ENCODE results near the gene ETV6.
"Not testable (repeated sequence)": the region's sequence is repeated elsewhere in the genome, so short reads cannot be mapped to it uniquely, and the experiment has no call there.

The ETV6 gene

DNA sequence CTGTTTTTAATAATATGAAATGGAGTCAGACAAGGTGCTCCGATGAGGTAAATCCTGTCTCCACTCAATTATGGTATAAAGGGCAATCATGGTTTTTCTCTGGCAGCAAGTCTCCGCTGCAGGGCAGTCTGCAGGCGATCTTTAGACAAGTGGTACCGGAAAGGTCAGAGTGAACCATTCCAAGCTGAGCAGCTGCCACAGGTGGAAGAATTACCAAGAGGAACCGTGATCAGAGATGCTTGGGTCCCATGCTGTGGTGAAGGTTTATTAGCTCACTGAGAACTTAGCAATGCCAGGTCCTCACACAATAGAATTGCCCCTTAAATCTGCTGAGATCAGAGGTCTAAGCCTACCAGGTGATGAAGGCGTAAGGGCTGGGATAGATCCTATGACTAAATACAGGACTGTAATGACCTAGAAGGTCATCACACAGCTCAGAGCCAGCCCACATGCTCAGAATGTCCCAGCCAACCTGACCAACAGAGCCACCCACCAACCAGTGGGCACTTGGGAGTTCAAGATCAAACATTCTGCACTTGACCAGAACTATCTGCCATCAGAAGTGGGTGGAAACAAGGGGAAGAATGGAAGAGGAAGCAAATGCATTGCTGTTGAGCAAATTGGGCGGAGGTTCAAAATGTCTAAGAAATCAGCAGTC, 246.1 kb downstream of the ETV6 start:
- Histone ChIP-seq H3K4me2 (ENCODE audit: low read length) (no peak overlapping the region), H3K4me3 (ENCODE audit: low read length) (no peak overlapping the region), H3K9ac (ENCODE audit: low read depth, low read length) (no peak overlapping the region), H3K4me1 (ENCODE audit: control insufficient read depth, insufficient read depth, low read length) (no peaks in the 10 kb centered on the region), H3K36me3 (ENCODE audit: insufficient read depth, low read length) (peaks cover 3% of the 10 kb centered on the region), H3K9me3 (replicated peaks; ENCODE audit: low read length) (no peaks in the 10 kb centered on the region), H3K27me3 (ENCODE audit: control insufficient read depth, insufficient read depth, low read length) (no peaks in the 10 kb centered on the region)

- Histone ChIP-seq H3K4me2 (ENCODE audit: low read length) (no peak overlapping the region), H3K9me3 (replicated peaks; ENCODE audit: low read length) (no peaks in the 10 kb centered on the region), H3K36me3 (ENCODE audit: insufficient read depth, low read length) (peaks cover 3% of the 10 kb centered on the region), H3K27me3 (ENCODE audit: control insufficient read depth, insufficient read depth, low read length) (no peaks in the 10 kb centered on the region), H3K4me1 (ENCODE audit: control insufficient read depth, insufficient read depth, low read length) (no peaks in the 10 kb centered on the region), H3K9ac (ENCODE audit: low read depth, low read length) (no peak overlapping the region), H3K4me3 (ENCODE audit: low read length) (no peak overlapping the region)
Measured at GRCh38 chr12:11896417-11896929, 247.0 kb downstream of the ETV6 start.

- Histone ChIP-seq H3K9ac (ENCODE audit: low read depth, low read length) (no peak overlapping the region), H3K9me3 (replicated peaks; ENCODE audit: low read length) (no peaks in the 10 kb centered on the region), H3K4me2 (ENCODE audit: low read length) (no peak overlapping the region), H3K4me1 (ENCODE audit: control insufficient read depth, insufficient read depth, low read length) (no peaks in the 10 kb centered on the region), H3K36me3 (ENCODE audit: insufficient read depth, low read length) (peaks cover under 1% of the 10 kb centered on the region), H3K27me3 (ENCODE audit: control insufficient read depth, insufficient read depth, low read length) (no peaks in the 10 kb centered on the region), H3K4me3 (ENCODE audit: low read length) (no peak overlapping the region)
Measured at GRCh38 chr12:11897923-11898322, 248.4 kb downstream of the ETV6 start.

GRCh38 chr12:11901701-11902524, 252.4 kb downstream of the ETV6 start:
- Histone ChIP-seq H3K9me3 (replicated peaks; ENCODE audit: low read length) (no peaks in the 10 kb centered on the region), H3K4me1 (ENCODE audit: control insufficient read depth, insufficient read depth, low read length) (peaks cover 3% of the 10 kb centered on the region), H3K36me3 (ENCODE audit: insufficient read depth, low read length) (no peaks in the 10 kb centered on the region), H3K9ac (ENCODE audit: low read depth, low read length) (no peak overlapping the region), H3K4me2 (ENCODE audit: low read length) (no peak overlapping the region), H3K4me3 (ENCODE audit: low read length) (no peak overlapping the region), H3K27me3 (ENCODE audit: control insufficient read depth, insufficient read depth, low read length) (peaks cover 3% of the 10 kb centered on the region)

DNA sequence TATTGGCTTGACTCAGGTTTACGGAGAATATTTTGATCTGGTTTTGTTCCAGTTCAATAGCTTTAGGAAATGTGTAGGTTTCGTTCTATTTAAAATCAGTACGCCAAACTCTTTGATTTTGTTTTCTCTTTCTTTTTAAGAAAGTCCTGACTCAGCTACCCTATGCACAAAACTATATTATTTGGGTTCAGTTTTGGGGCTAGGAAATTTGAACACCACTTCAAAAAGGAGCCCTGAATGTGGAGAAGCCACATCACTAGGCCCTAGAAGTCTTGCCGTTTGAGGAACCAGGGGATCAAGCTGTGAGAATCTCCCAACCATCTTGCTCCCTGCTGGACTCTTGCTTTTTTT, 253.0 kb downstream of the ETV6 start:
- H3K36me3 ChIP-seq (ENCODE audit: insufficient read depth, low read length), result no peaks in the 10 kb centered on the region
- H3K4me3 ChIP-seq (ENCODE audit: low read length), result no peak overlapping the region
- no peaks in the 10 kb centered on the region for H3K9me3 ChIP-seq (replicated peaks; ENCODE audit: low read length)
- peaks cover 3% of the 10 kb centered on the region for H3K27me3 ChIP-seq (ENCODE audit: control insufficient read depth, insufficient read depth, low read length)
- peaks cover 3% of the 10 kb centered on the region for H3K4me1 ChIP-seq (ENCODE audit: control insufficient read depth, insufficient read depth, low read length)
- no peak overlapping the region for H3K4me2 ChIP-seq (ENCODE audit: low read length)
- H3K9ac ChIP-seq (ENCODE audit: low read depth, low read length), result no peak overlapping the region

DNA sequence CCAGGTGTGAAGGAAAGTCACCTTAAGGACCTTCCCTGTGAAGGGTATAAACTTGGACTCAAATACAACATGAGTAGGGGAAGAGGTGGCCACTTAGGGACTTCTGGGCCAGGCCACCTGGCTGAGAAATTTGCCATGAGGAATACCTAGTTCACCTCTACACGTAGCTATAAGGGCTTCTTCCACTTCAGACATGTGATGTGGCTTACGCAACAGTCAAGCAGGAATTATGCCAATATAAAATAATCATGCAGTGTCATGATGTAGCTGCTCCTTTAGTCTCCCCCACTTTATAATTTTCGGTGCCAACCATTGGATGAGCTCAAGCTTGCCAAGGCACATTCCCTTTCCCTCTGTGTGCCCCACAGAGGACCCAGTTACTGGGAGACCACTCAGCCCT, 254.7 kb downstream of the ETV6 start:
- Histone ChIP-seq H3K36me3 (ENCODE audit: insufficient read depth, low read length) (no peaks in the 10 kb centered on the region), H3K9ac (ENCODE audit: low read depth, low read length) (no peak overlapping the region), H3K4me1 (ENCODE audit: control insufficient read depth, insufficient read depth, low read length) (peaks cover 3% of the 10 kb centered on the region), H3K4me2 (ENCODE audit: low read length) (no peak overlapping the region), H3K27me3 (ENCODE audit: control insufficient read depth, insufficient read depth, low read length) (peaks cover 3% of the 10 kb centered on the region), H3K4me3 (ENCODE audit: low read length) (no peak overlapping the region), H3K9me3 (replicated peaks; ENCODE audit: low read length) (no peaks in the 10 kb centered on the region)

DNA sequence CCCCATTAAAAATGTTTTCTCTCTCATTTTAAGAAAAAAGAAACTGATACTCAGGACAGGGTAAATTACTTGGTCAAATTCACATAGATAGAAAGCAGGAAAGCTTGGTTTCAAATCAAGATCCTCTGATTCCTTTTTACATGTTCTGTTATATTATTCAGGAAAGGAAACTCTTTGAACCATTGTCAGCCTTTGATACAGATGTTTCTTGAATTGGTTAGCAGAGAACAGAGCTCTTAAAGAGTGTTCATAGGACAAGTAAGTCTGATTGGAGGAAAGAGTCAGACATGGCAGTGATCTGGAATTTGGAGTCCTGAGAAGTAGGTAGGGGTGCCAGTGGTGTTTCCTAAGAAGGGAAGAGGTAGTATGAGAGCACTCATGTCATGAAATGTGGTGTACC, 256.1 kb downstream of the ETV6 start:
- H3K4me2 ChIP-seq (ENCODE audit: low read length), result no peak overlapping the region
- peaks cover 3% of the 10 kb centered on the region for H3K4me1 ChIP-seq (ENCODE audit: control insufficient read depth, insufficient read depth, low read length)
- peaks cover 3% of the 10 kb centered on the region for H3K27me3 ChIP-seq (ENCODE audit: control insufficient read depth, insufficient read depth, low read length)
- H3K36me3 ChIP-seq (ENCODE audit: insufficient read depth, low read length), result no peaks in the 10 kb centered on the region
- H3K4me3 ChIP-seq (ENCODE audit: low read length), result no peak overlapping the region
- H3K9ac ChIP-seq (ENCODE audit: low read depth, low read length), result no peak overlapping the region
- H3K9me3 ChIP-seq (replicated peaks; ENCODE audit: low read length), result no peaks in the 10 kb centered on the region

- peak overlapping the region; percentile 8 for H3K4me2 ChIP-seq (ENCODE audit: low read length)
- no peaks in the 10 kb centered on the region for H3K36me3 ChIP-seq (ENCODE audit: insufficient read depth, low read length)
- H3K9ac ChIP-seq (ENCODE audit: low read depth, low read length), result no peak overlapping the region
- H3K4me1 ChIP-seq (ENCODE audit: control insufficient read depth, insufficient read depth, low read length), result peaks cover 3% of the 10 kb centered on the region
- peaks cover 3% of the 10 kb centered on the region for H3K27me3 ChIP-seq (ENCODE audit: control insufficient read depth, insufficient read depth, low read length)
- no peak overlapping the region for H3K4me3 ChIP-seq (ENCODE audit: low read length)
- no peaks in the 10 kb centered on the region for H3K9me3 ChIP-seq (replicated peaks; ENCODE audit: low read length)
Measured at GRCh38 chr12:11906286-11906935, 256.9 kb downstream of the ETV6 start.

- Histone ChIP-seq H3K36me3 (ENCODE audit: insufficient read depth, low read length) (no peaks in the 10 kb centered on the region), H3K4me3 (ENCODE audit: low read length) (no peak overlapping the region), H3K4me1 (ENCODE audit: control insufficient read depth, insufficient read depth, low read length) (peaks cover 3% of the 10 kb centered on the region), H3K9ac (ENCODE audit: low read depth, low read length) (no peak overlapping the region), H3K4me2 (ENCODE audit: low read length) (no peak overlapping the region), H3K27me3 (ENCODE audit: control insufficient read depth, insufficient read depth, low read length) (peaks cover 3% of the 10 kb centered on the region), H3K9me3 (replicated peaks; ENCODE audit: low read length) (no peaks in the 10 kb centered on the region)
Measured at GRCh38 chr12:11907625-11908024, 258.2 kb downstream of the ETV6 start.

DNA sequence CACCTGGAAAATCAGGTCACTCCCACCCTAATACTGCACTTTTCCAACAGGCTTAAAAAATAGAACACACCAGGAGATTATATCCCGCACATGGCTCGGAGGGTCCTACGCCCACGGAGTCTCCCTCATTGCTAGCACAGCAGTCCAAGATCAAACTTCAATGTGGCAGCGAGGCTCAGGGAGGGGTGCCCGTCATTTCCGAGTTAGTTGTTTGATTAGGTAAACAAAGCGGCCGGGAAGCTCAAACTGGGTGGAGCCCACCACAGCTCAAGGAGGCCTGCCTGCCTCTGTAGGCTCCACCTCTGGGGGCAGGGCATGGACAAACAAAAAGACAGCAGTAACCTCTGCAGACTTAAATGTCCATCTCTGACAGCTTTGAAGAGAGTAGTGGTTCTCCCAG, 259.9 kb downstream of the ETV6 start:
- H3K27me3 ChIP-seq (ENCODE audit: control insufficient read depth, insufficient read depth, low read length); H3K9me3 ChIP-seq (replicated peaks; ENCODE audit: low read length); H3K4me3 ChIP-seq (ENCODE audit: low read length); H3K36me3 ChIP-seq (ENCODE audit: insufficient read depth, low read length); H3K9ac ChIP-seq (ENCODE audit: low read depth, low read length); H3K4me1 ChIP-seq (ENCODE audit: control insufficient read depth, insufficient read depth, low read length); H3K4me2 ChIP-seq (ENCODE audit: low read length): not testable (repeated sequence)

GRCh38 chr12:11916113-11916512, 266.6 kb downstream of the ETV6 start:
- Histone ChIP-seq H3K36me3 (ENCODE audit: insufficient read depth, low read length) (no peaks in the 10 kb centered on the region), H3K4me1 (ENCODE audit: control insufficient read depth, insufficient read depth, low read length) (no peaks in the 10 kb centered on the region), H3K4me2 (ENCODE audit: low read length) (no peak overlapping the region), H3K9me3 (replicated peaks; ENCODE audit: low read length) (no peaks in the 10 kb centered on the region), H3K27me3 (ENCODE audit: control insufficient read depth, insufficient read depth, low read length) (peaks cover 14% of the 10 kb centered on the region), H3K4me3 (ENCODE audit: low read length) (no peak overlapping the region), H3K9ac (ENCODE audit: low read depth, low read length) (no peak overlapping the region)

Data from skeletal muscle satellite cell (primary cell).